Endodermal cell (in vitro differentiated cells): ENCODE data around the gene IPPK. TPM values are rescaled to one million over a fixed set of nuclear protein-coding genes. Genes with fewer than 3 reads are reported as not detected.

Experiments used
- DNase-seq: peaks from one replicate; pipeline ENCODE4 v3.0.0-alpha.2; 2017
- H3K27ac ChIP-seq: 2 replicates; pipeline ENCODE4 v1.5.1; 2013; ENCODE audit warnings: mild to moderate bottlenecking, low read depth, low read length, moderate library complexity
- H3K27me3 ChIP-seq: 2 replicates; pipeline ENCODE4 v1.6.1; 2013; ENCODE audit warnings: mild to moderate bottlenecking, low read length, moderate library complexity; ENCODE audit not compliant: insufficient read depth, control insufficient read depth, poor library complexity, severe bottlenecking
- H3K36me3 ChIP-seq: 2 replicates; pipeline ENCODE4 v1.7.0; 2013; ENCODE audit warnings: mild to moderate bottlenecking, low read length, moderate library complexity; ENCODE audit not compliant: control insufficient read depth, insufficient read depth
- H3K4me1 ChIP-seq: one replicate; pipeline ENCODE4 v1.7.0; 2013; ENCODE audit warnings: low read length; ENCODE audit not compliant: control insufficient read depth, insufficient read depth
- H3K4me3 ChIP-seq: 2 replicates; pipeline ENCODE4 v1.5.1; 2013; ENCODE audit warnings: mild to moderate bottlenecking, low read length, moderate library complexity
- H3K9ac ChIP-seq: 2 replicates; pipeline ENCODE4 v1.6.1; 2013; ENCODE audit warnings: mild to moderate bottlenecking, low read length, moderate library complexity; ENCODE audit not compliant: poor library complexity, severe bottlenecking; ENCODE audit errors: extremely low read depth
- H3K9me3 ChIP-seq: 2 replicates; pipeline ENCODE4 v1.6.1; 2013; ENCODE audit warnings: mild to moderate bottlenecking, low read length, moderate library complexity; ENCODE audit not compliant: control insufficient read depth
- H3K27ac Mint-ChIP-seq: 2 replicates; pipeline ENCODE4 v1.8.0; 2020; ENCODE audit warnings: mixed read lengths
- H3K27me3 Mint-ChIP-seq: 2 replicates; pipeline ENCODE4 v1.8.0; 2021; ENCODE audit warnings: mild to moderate bottlenecking, mixed read lengths; ENCODE audit not compliant: insufficient read depth
- H3K36me3 Mint-ChIP-seq: 2 replicates; pipeline ENCODE4 v1.8.0; 2020; ENCODE audit warnings: low read depth, mixed read lengths
- H3K4me1 Mint-ChIP-seq: 2 replicates; pipeline ENCODE4 v1.8.0; 2020; ENCODE audit warnings: mixed read lengths
- H3K4me3 Mint-ChIP-seq: 2 replicates; pipeline ENCODE4 v1.8.0; 2020; ENCODE audit warnings: mild to moderate bottlenecking, moderate library complexity, mixed read lengths
- H3K9me3 Mint-ChIP-seq: 2 replicates; pipeline ENCODE4 v1.8.0; 2020; ENCODE audit warnings: mild to moderate bottlenecking, mixed read lengths
- WGBS, 2 experiments: methylation state at CpG; one replicate each; pipeline versions ENCODE4 v1.1.5 to v1.1.7; 2013; ENCODE audit warnings: missing lambda C conversion rate in 2 of 2, mixed read lengths in 1 of 2; ENCODE audit not compliant: insufficient coverage in 1 of 2, insufficient read length in 1 of 2; 5-methylcytosine and 5-hydroxymethylcytosine counted together
- total RNA-seq, 2 donors: library from RNA; stranded (reverse); fragmentation: NEBNext Ultra II Directional in 1 of 2; extraction: Animal tissue kit (Norgen Biotek cat#: 25700) in 1 of 2; gene quantifications; 2 replicates in 1 of 2; 3 replicates in 1 of 2; pipeline ENCODE4 v1.2.1, GENCODE V29; 2021
- TF ChIP-seq, protein P1 (sequence below): fragments of 200-600 bp; sonication (generic); conservative IDR thresholded peaks from 2 replicates; pipeline ENCODE4 v1.5.0; 2021; ENCODE audit warnings: antibody characterized with exemption, mild to moderate bottlenecking

Gene IPPK
- total RNA-seq, 2 donors from 2014 or later = 9.3 TPM

- H3K27me3 ChIP-seq = no peaks in the 10 kb centered on the region
- H3K9me3 Mint-ChIP-seq = no peaks in the 10 kb centered on the region
- no peaks in the 10 kb centered on the region for H3K4me1 Mint-ChIP-seq
- peak overlapping the region; percentile 47 for H3K27ac Mint-ChIP-seq
- no peaks in the 10 kb centered on the region for H3K4me1 ChIP-seq
- H3K27ac ChIP-seq = no peak overlapping the region
- H3K36me3 Mint-ChIP-seq = peaks cover 40% of the 10 kb centered on the region
- WGBS, 2 experiments = 93 to 94% methylated on average over 2 of the region's 2 CpGs
- no peak overlapping the region for H3K9ac ChIP-seq
- no peaks in the 10 kb centered on the region for H3K27me3 Mint-ChIP-seq
- H3K9me3 ChIP-seq = no peaks in the 10 kb centered on the region
- TF ChIP-seq, protein P1, sequence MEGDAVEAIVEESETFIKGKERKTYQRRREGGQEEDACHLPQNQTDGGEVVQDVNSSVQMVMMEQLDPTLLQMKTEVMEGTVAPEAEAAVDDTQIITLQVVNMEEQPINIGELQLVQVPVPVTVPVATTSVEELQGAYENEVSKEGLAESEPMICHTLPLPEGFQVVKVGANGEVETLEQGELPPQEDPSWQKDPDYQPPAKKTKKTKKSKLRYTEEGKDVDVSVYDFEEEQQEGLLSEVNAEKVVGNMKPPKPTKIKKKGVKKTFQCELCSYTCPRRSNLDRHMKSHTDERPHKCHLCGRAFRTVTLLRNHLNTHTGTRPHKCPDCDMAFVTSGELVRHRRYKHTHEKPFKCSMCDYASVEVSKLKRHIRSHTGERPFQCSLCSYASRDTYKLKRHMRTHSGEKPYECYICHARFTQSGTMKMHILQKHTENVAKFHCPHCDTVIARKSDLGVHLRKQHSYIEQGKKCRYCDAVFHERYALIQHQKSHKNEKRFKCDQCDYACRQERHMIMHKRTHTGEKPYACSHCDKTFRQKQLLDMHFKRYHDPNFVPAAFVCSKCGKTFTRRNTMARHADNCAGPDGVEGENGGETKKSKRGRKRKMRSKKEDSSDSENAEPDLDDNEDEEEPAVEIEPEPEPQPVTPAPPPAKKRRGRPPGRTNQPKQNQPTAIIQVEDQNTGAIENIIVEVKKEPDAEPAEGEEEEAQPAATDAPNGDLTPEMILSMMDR = no peak
- H3K36me3 ChIP-seq = peaks cover 64% of the 10 kb centered on the region
- DNase-seq = no peak
- no peak overlapping the region for H3K4me3 ChIP-seq
- H3K4me3 Mint-ChIP-seq = no peak overlapping the region
Observed at GRCh38 chr9:92711146-92711545, 41.2 kb upstream of the IPPK start.

DNA sequence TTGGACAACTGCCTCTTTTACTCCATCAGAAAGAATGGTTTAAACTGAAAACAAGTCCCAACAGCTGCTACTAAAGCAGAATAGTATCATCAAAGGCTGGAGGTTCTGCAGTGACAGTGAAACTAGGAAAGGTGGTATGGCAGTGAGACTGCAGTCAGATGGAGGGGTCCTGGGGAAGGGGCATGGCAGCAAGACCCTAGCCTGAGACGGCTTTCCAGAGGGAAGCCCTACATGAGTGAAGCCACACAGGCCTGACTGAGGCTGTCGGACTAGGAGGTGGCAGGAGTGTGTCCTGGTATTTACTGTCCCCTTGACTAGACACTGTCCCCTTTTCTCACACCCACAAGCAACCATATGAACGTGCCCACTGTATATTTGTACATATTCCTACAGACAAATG is 40.4 kb upstream of the IPPK start:
- Histone ChIP-seq H3K27ac (no peak overlapping the region), H3K9me3 (no peaks in the 10 kb centered on the region), H3K9ac (no peak overlapping the region), H3K4me1 (no peaks in the 10 kb centered on the region), H3K4me3 (no peak overlapping the region), H3K36me3 (peaks cover 57% of the 10 kb centered on the region), H3K27me3 (no peaks in the 10 kb centered on the region)
- H3K9me3 Mint-ChIP-seq = no peaks in the 10 kb centered on the region
- TF ChIP-seq, protein P1 = no peak
- no peak for DNase-seq
- no peak overlapping the region for H3K4me3 Mint-ChIP-seq
- H3K27ac Mint-ChIP-seq = no peak overlapping the region
- H3K27me3 Mint-ChIP-seq = no peaks in the 10 kb centered on the region
- WGBS, 2 experiments = 91 to 95% methylated on average over 3 of the region's 3 CpGs
- peaks cover 36% of the 10 kb centered on the region for H3K36me3 Mint-ChIP-seq
- H3K4me1 Mint-ChIP-seq = no peaks in the 10 kb centered on the region

GRCh38 chr9:92709954-92710353 is 40.0 kb upstream of the IPPK start:
- DNase-seq = no peak
- H3K4me3 Mint-ChIP-seq = no peak overlapping the region
- H3K27me3 Mint-ChIP-seq = no peaks in the 10 kb centered on the region
- H3K27me3 ChIP-seq = no peaks in the 10 kb centered on the region
- no peaks in the 10 kb centered on the region for H3K9me3 ChIP-seq
- H3K9me3 Mint-ChIP-seq = no peaks in the 10 kb centered on the region
- H3K27ac ChIP-seq = no peak overlapping the region
- H3K4me3 ChIP-seq = no peak overlapping the region
- no peak overlapping the region for H3K9ac ChIP-seq
- H3K27ac Mint-ChIP-seq = no peak overlapping the region
- no peaks in the 10 kb centered on the region for H3K4me1 Mint-ChIP-seq
- peaks cover 55% of the 10 kb centered on the region for H3K36me3 ChIP-seq
- 94 to 100% methylated on average over 2 to 3 of the region's 3 CpGs for WGBS, 2 experiments
- TF ChIP-seq, protein P1 = no peak
- peaks cover 35% of the 10 kb centered on the region for H3K36me3 Mint-ChIP-seq
- H3K4me1 ChIP-seq = no peaks in the 10 kb centered on the region
